Epithelial cell of prostate (primary cell): ENCODE results near the gene ATP7A.
"Not testable (repeated sequence)": the region's sequence is repeated elsewhere in the genome, so short reads cannot be mapped to it uniquely, and the experiment has no call there.

Experiments used
- DNase-seq: peaks from one replicate; pipeline ENCODE4 v3.0.0-alpha.2; 2011; ENCODE audit warnings: low read depth, low spot score
- H3K27ac ChIP-seq: fragments of 450-650 bp; 2 replicates; pipeline ENCODE4 v1.5.1; 2017; ENCODE audit warnings: mild to moderate bottlenecking

The ATP7A gene

GRCh38 chrX:77910108-77910840 is at the start of gene ATP7A:
TSS of gene ATP7A (plus strand) at chrX:77910693. CDS start at chrX:77971642, 60,949 bp downstream.
- peak; percentile 22 for DNase-seq
- H3K27ac ChIP-seq, result peak within 1 kb of the TSS; percentile 57

DNA sequence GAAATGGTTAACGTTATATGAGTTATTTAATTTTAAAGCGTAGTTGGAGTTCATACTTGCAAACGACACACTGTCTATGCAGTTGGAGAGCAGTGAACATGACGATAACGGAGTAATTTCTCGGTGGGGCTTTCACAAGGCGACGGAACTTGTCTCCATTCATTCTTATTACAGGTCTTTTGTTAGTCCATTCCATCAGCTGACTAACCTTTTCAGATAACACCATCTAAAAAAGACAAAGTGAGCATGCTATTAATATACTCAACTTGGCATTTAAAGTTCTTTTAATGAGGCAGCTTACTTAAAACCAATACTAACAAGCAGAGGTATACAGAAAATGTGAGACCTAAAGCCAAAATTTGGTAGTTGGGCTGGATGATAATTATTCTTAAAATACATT is 35.1 kb upstream of the ATP7A start:
- no peak for DNase-seq
- H3K27ac ChIP-seq, result no peak overlapping the region

DNA sequence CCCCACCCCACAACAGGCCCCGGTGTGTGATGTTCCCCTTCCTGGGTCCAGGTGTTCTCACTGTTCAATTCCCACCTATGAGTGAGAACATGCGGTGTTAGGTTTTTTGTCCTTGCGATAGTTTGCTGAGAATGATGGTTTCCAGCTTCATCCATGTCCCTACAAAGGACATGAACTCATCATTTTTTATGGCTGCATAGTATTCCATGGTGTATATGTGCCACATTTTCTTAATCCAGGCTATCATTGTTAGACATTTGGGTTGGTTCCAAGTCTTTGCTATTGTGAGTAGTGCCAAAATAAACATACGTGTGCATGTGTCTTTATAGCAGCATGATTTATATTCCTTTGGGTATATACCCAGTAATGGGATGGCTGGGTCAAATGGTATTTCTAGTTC is 29.1 kb upstream of the ATP7A start:
- not testable (repeated sequence) for DNase-seq, H3K27ac ChIP-seq

DNA sequence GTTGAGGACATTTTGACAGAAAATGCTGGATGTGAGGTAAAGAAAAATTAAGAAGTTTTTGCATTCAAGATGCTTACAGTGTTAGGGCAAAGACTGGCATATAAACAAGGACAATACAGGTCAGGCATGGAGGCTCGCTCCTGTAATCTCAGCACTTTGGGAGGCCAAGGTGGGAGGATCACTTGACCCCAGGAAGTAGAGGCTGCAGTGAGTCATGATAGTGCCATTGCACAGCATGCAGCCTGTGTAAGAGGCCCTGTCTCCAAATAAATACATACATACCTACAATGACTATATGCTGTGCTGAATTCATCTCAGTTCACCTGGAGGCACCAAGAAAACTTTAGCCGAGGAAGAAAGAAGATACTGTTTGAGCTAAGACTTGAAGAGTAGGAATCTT is 17.6 kb upstream of the ATP7A start:
- no peak for DNase-seq
- no peak overlapping the region for H3K27ac ChIP-seq

DNA sequence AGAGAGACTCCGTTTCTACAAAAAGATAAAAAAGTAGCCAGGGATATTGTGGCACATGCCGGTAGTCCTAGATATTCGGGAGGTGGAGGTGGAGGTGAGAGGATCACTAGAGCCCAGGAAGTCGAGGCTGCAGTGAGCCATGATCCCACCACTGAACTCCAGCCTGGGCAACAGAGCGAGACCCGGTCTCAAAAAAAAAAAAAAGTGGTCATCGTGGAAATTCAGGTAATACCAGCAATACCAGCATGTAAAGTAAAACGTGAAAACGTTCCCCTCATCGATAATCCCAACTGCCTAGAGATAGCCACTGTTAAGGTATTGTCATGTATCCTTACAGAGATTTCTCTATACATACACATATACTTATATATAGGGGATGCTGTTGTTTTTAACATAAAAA is 16.8 kb upstream of the ATP7A start:
- no peak overlapping the region for H3K27ac ChIP-seq
- DNase-seq, result no peak

- peak; percentile 82 for DNase-seq
Observed at GRCh38 chrX:77894921-77895886, 15.3 kb upstream of the ATP7A start, which contains the start of gene MAGT1. TSS of gene MAGT1 (minus strand) at chrX:77895435. CDS start at chrX:77895410, 25 bp downstream.

DNA sequence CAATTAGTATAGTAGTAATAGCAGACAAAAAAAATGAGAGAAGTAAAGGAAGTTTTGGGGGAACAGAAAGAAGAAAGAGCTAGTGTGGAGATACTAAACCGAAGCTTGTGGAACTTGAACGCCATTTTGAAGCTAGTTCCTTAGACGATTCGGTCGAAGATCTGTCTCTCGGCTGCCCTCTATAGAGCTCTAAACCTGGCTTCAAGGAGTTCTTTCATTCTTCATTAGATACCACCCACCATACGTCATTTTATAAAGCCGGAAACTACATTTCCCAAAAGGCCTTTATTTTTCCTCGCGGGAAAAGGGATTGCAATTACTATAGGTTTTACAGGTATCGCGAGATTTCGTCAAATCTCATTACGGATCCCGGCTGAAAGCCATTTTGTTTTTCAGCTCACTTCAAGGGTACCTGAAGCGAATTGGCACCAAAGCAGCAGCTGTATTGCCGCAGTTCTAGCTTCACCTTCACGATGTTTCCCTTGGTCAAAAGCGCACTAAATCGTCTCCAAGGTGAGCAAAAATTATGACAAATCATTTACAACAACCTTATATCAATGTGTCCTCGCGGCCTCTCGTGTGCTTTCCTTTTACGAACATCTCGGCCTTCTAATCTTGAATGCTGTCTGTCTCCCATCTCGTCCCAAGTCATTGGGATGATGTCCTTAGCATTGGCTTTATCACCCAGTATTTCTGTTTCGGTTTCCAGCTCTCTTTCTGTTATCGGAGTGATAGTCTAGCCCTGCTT is 11.2 kb upstream of the ATP7A start, which contains the start of gene COX7B:
COX7B (plus strand) TSS at position 388 of the 748 bp plus-strand sequence; CDS start at position 474, 86 bp downstream.
- peak within 1 kb of the TSS; percentile 81 for H3K27ac ChIP-seq
- DNase-seq, result peak; percentile 74

More at GRCh38 chrX:77894921-77895886, 15.3 kb upstream of the ATP7A start, which contains the start of gene MAGT1:
- H3K27ac ChIP-seq, result peak within 1 kb of the TSS; percentile 78

GRCh38 chrX:77900688-77901087 is 9.8 kb upstream of the ATP7A start:
- no peak for DNase-seq

DNA sequence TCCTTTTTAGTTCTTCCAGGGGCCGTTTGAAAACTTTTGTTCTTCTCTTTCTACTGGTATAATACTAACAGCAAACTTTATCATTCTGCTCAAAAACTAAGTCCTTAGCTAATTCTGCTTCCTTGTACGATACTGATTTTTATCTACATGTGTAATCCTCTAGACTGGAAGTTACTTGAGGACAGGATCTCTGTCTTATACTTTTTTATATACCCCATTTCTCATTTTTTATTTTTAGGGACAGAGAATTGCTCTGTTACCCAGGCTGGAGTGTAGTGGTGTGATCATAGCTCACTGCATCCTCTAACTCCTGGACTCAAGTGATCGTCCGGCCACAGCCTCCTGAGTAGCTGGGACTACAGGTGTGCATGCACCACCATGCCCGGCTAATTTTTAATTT is 9.0 kb upstream of the ATP7A start:
- DNase-seq, result no peak
- no peak overlapping the region for H3K27ac ChIP-seq

More at GRCh38 chrX:77900688-77901087, 9.8 kb upstream of the ATP7A start:
- H3K27ac ChIP-seq, result peak overlapping the region; percentile 81

DNA sequence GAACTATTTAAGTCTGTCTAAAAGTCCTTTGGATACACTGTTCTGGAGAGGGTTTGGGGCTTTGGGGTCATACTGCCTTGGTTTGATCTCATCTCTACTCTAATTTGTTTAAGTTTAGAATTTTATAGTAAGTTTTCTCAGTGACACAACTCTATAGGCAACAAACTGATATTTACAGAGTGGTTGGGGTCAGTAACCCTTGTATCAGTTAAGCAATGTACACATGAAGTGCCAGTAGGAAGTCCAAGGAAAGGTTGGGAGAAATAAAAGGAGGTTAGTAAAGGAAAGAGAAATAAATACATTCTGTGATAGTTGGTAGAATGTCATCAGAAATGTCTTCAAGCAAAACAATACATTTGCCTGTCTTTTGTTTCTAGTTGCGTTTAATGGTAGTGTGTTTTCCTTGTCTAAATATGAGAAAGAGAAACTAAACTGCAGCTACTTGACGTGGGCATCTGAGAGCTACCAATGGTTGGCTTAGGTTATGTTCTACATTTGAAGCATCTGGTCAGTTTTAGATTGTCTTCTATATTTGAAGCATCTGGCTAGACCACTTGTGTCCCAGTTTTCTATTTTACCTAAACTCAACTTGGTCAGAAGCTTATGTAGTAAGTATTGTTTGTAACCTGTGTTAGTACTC is 6.9 kb downstream of the ATP7A start:
- no peak overlapping the region for H3K27ac ChIP-seq
- DNase-seq, result no peak

GRCh38 chrX:77918568-77918967 is 8.1 kb downstream of the ATP7A start:
- H3K27ac ChIP-seq, result no peak overlapping the region
- no peak for DNase-seq

- not testable (repeated sequence) for DNase-seq, H3K27ac ChIP-seq
Observed at GRCh38 chrX:77919370-77919769, 8.9 kb downstream of the ATP7A start.

DNA sequence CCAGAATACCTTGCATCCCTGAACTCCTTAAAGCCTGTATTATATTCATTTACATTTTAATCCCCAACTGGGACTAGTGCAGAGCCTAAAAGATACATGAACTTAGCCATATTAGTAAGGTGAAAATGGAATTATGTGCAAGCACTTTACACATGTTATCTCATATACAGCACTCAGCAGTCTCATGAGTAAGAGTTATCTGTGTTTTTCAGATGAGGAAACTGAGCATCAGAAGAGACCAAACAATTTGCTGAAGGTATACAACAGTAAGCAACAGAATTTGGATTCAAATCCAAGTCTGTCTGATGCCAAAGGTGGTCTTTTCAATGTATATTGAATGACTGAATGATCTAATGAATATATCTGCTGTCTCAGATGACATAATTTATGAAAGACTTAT is 12.3 kb downstream of the ATP7A start:
- no peak overlapping the region for H3K27ac ChIP-seq

DNA sequence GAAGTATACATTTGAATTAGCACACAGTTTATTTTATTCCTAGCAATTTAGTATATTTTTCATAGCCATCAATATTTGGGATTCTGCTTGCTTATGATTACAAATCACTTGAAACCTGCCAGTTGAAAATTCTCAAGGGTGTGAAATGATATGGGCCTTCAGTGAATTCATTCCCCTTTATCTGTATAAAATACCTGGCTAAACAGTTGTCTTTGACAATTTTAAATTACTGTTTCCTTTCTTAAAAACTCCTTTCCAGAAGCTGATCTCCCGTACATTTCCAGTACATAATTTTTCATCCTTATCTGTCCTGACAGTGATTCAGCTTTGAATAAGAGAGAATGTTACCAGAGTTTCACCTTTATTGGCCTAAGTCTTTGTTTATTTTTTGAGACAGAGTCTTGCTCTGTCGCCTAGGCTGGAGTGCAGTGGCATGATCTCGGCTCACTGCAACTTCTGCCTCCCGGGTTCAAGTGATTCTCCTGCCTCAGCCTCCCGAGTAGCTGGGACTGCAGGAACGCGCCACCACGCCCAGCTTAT is 13.9 kb downstream of the ATP7A start:
- H3K27ac ChIP-seq, result no peak overlapping the region
- no peak for DNase-seq

More for the DNA sequence above, 12.3 kb downstream of the ATP7A start:
- no peak for DNase-seq

GRCh38 chrX:77925764-77926163 is 15.3 kb downstream of the ATP7A start:
- no peak overlapping the region for H3K27ac ChIP-seq

DNA sequence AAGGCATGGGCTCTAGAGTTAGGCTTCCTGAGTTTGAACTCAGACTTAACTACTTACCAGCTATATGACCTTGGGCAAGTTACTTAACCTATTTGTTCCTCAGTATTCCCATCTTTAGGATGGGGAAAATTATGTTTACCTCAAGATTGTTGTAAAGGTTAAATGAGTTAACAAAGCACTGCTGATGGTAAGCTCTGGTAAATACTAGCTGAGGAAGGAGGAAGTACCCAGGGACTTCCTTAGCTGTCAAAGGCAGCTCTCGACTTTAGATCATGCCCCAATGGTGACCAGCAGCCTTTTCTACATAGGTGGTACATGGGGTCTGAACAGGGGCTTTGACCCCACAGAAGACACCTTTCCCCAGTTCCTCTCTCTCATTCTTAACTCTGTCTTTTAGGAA is 20.1 kb downstream of the ATP7A start:
- DNase-seq, result no peak

More at GRCh38 chrX:77925764-77926163, 15.3 kb downstream of the ATP7A start:
- no peak for DNase-seq

GRCh38 chrX:77935886-77936285 is 25.4 kb downstream of the ATP7A start:
- no peak overlapping the region for H3K27ac ChIP-seq
- DNase-seq, result no peak

More for the DNA sequence above, 20.1 kb downstream of the ATP7A start:
- H3K27ac ChIP-seq, result no peak overlapping the region

GRCh38 chrX:77936299-77936698 is 25.8 kb downstream of the ATP7A start:
- no peak overlapping the region for H3K27ac ChIP-seq
- no peak for DNase-seq

DNA sequence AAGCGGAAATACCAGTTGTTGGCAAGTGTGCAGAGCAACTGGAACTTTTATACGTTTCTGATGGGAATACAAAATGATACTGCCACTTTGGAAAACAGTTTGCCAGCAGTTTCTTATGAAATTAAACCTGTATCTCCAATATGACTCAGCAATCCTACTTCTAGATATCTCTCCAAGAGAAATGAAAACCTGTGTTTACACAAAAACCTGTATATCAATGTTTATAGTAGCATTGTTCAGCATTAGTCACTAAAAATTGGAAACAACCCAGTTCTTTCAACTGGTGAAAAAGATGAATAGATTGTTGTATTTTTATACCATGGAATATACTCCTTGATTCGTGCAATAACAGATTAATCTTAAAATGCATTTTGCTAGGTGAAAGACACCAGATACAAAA is 26.8 kb downstream of the ATP7A start:
- H3K27ac ChIP-seq, result no peak overlapping the region
- DNase-seq, result peak; percentile 20
